ENCODE data around the gene RNASE4. TPM values are rescaled to one million over a fixed set of nuclear protein-coding genes. Genes with fewer than 3 reads are reported as not detected.

RNASE4 gene
- total RNA-seq, 1 experiment from 2014 or later: 3.9 TPM

DNA sequence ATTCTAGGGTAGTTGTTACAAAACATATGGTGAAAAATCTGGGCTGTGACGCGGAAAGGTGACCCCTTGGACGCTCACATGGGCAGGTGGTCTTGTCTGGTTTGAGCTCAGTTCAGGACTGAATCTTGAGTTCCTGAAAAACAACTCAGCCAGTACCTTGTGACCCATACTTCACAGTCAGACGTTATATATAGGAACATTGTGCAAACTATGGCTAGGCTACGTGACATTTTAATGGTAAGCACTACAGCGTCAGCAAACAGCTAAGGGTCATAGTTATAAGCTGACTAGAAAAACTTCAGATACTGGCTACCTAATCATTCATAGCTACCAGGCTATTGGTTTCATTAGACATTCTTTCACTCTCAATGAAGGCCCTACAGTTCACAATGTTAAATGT lies 46.5 kb downstream of the RNASE4 start:
- Histone ChIP-seq H3K9me2 (ENCODE audit: insufficient read depth) (no peaks in the 10 kb centered on the region), H3K4me3 (replicated peaks in 1 of 2; ENCODE audit: low read depth in 1 of 2, low read length in 2 of 2) (no peak overlapping the region), H2AFZ (ENCODE audit: low read depth, low read length, poor library complexity, severe bottlenecking) (no peak overlapping the region), H3K9me3 (ENCODE audit: control insufficient read depth in 1 of 2, insufficient read depth in 1 of 2, low read depth in 1 of 2, low read length in 2 of 2) (no peaks in the 10 kb centered on the region), H4K20me1 (ENCODE audit: insufficient read depth) (no peaks in the 10 kb centered on the region), H3K27me3 (ENCODE audit: insufficient read depth, low read length) (peaks cover 16% of the 10 kb centered on the region), H3K36me3 (ENCODE audit: control insufficient read depth in 1 of 2, insufficient read depth in 2 of 2, low read length in 2 of 2) (no peaks in the 10 kb centered on the region), H3K27ac (ENCODE audit: low read depth, low read length) (no peak overlapping the region), H3K79me2 (ENCODE audit: insufficient read depth, low read length) (no peaks in the 10 kb centered on the region), H3K9ac (ENCODE audit: low read length) (no peak overlapping the region), H3K4me2 (ENCODE audit: low read length) (no peak overlapping the region), H3K4me1 (ENCODE audit: control insufficient read depth in 1 of 2, insufficient read depth in 2 of 2, low read length in 2 of 2) (no peaks in the 10 kb centered on the region)
- ATAC-seq (no peak), DNase-seq (ENCODE audit: low read depth, low spot score) (no peak)
- POLR2A ChIA-PET: no interaction called here
- no TSS peak for BruUV-seq (replicated peaks)
- RAD21 ChIA-PET (ENCODE audit: low non-redundant PET in 1 of 2, low total read pairs in 2 of 2, uncharacterized antibody in 2 of 2, unreplicated experiment in 2 of 2): no interaction called here
- CTCF ChIA-PET: no interaction called here
- TF ChIP-seq POLR2AphosphoS5 (IDR thresholded peaks at IDR 0.05; ENCODE audit: low read depth, low read length) (no peak), EZH2 (IDR thresholded peaks at IDR 0.05) (no peak), ZNF274 (IDR thresholded peaks at IDR 0.05; ENCODE audit: low read depth, low read length) (no peak), ELF1 (IDR thresholded peaks at IDR 0.05; ENCODE audit: borderline replicate concordance, low read depth) (no peak), RAD21 (IDR thresholded peaks at IDR 0.05; ENCODE audit: low read depth) (no peak)
- TF ChIP-seq, protein P1, sequence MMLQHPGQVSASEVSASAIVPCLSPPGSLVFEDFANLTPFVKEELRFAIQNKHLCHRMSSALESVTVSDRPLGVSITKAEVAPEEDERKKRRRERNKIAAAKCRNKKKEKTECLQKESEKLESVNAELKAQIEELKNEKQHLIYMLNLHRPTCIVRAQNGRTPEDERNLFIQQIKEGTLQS (IDR thresholded peaks at IDR 0.05): no peak
- TF ChIP-seq, protein P2, sequence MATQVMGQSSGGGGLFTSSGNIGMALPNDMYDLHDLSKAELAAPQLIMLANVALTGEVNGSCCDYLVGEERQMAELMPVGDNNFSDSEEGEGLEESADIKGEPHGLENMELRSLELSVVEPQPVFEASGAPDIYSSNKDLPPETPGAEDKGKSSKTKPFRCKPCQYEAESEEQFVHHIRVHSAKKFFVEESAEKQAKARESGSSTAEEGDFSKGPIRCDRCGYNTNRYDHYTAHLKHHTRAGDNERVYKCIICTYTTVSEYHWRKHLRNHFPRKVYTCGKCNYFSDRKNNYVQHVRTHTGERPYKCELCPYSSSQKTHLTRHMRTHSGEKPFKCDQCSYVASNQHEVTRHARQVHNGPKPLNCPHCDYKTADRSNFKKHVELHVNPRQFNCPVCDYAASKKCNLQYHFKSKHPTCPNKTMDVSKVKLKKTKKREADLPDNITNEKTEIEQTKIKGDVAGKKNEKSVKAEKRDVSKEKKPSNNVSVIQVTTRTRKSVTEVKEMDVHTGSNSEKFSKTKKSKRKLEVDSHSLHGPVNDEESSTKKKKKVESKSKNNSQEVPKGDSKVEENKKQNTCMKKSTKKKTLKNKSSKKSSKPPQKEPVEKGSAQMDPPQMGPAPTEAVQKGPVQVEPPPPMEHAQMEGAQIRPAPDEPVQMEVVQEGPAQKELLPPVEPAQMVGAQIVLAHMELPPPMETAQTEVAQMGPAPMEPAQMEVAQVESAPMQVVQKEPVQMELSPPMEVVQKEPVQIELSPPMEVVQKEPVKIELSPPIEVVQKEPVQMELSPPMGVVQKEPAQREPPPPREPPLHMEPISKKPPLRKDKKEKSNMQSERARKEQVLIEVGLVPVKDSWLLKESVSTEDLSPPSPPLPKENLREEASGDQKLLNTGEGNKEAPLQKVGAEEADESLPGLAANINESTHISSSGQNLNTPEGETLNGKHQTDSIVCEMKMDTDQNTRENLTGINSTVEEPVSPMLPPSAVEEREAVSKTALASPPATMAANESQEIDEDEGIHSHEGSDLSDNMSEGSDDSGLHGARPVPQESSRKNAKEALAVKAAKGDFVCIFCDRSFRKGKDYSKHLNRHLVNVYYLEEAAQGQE (IDR thresholded peaks at IDR 0.05; ENCODE audit: low read depth): no peak
- intact Hi-C loops (cut with micrococcal nuclease): no loop called here
